Effector memory CD8-positive, alpha-beta T cell (primary cell): Measurements from ENCODE around the gene SHQ1.

ENCODE experiments used
- ATAC-seq: fragments of 150-1000 bp; cut with Tn5 transposase; replicated peaks from 2 replicates; pipeline ENCODE4 v1.10.0; 2021; ENCODE audit warnings: mild to moderate bottlenecking, moderate library complexity
- DNase-seq, 3 experiments: peaks; one replicate each; pipeline ENCODE4 v3.0.0; 2021
- H3K27ac Mint-ChIP-seq, 2 donors: one replicate each; pipeline ENCODE4 v1.8.0; 2022; ENCODE audit warnings: mild to moderate bottlenecking in 2 of 2, mixed read lengths in 2 of 2, moderate library complexity in 2 of 2
- H3K27me3 Mint-ChIP-seq, 2 donors: one replicate each; pipeline ENCODE4 v1.8.0; 2022; ENCODE audit warnings: mixed read lengths in 2 of 2
- H3K36me3 Mint-ChIP-seq: one replicate; pipeline ENCODE4 v1.8.0; 2022; ENCODE audit warnings: mild to moderate bottlenecking, moderate library complexity, mixed read lengths; ENCODE audit not compliant: insufficient read depth
- H3K4me1 Mint-ChIP-seq, 2 donors: one replicate each; pipeline ENCODE4 v1.8.0; 2022; ENCODE audit warnings: low read depth in 2 of 2, mixed read lengths in 2 of 2
- H3K4me3 Mint-ChIP-seq, 2 donors: one replicate each; pipeline ENCODE4 v1.8.0; 2022; ENCODE audit warnings: mild to moderate bottlenecking in 2 of 2, mixed read lengths in 2 of 2, moderate library complexity in 2 of 2
- H3K9me3 Mint-ChIP-seq, 2 donors: one replicate each; pipeline ENCODE4 v1.8.0; 2022; ENCODE audit warnings: mixed read lengths in 2 of 2

SHQ1 gene

GRCh38 chr3:72887705-72888545 is 39.7 kb upstream of the SHQ1 start, which contains the start of gene GXYLT2:
GXYLT2 (plus strand) TSS chr3:72888046; CDS start chr3:72888234, 188 bp downstream.
- H3K27me3 Mint-ChIP-seq: peaks cover 71 to 84% of the 10 kb centered on the region in 2 donors
- H3K4me1 Mint-ChIP-seq: peaks cover 3 to 4% of the 10 kb centered on the region in 2 donors
- peak within 1 kb of the TSS; percentile 60 to 68 for H3K4me3 Mint-ChIP-seq
- ATAC-seq (peak; percentile 81), DNase-seq (no peak)
- no peaks in the 10 kb centered on the region for H3K9me3 Mint-ChIP-seq
- no peak within 1 kb of the TSS for H3K27ac Mint-ChIP-seq
- no peaks in the 10 kb centered on the region for H3K36me3 Mint-ChIP-seq

DNA sequence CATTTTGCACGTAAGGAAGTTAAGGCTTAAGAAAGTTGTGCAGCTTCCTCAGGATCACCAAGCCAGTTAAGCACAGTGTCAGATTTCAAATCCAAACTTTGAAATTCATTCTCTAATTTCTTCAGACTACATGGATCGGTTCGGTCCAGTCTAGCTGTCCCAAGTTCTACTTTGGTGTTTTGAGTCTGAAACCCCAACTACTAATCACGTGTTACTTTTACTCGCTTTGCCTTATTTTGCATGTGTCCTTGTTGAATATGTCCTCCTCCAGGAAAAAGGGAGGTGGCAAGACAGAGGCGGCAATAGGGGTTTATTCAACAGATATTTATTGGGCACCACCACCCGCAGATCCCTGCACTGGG is 39.1 kb upstream of the SHQ1 start:
- no peak for DNase-seq
- Mint-ChIP-seq H3K27ac (no peak overlapping the region), H3K9me3 (no peaks in the 10 kb centered on the region), H3K4me3 (peak overlapping the region; percentile 60 to 68), H3K36me3 (no peaks in the 10 kb centered on the region), H3K4me1 (peaks cover 3 to 4% of the 10 kb centered on the region in 2 donors), H3K27me3 (peaks cover 65 to 80% of the 10 kb centered on the region in 2 donors)
- no peak for ATAC-seq

DNA sequence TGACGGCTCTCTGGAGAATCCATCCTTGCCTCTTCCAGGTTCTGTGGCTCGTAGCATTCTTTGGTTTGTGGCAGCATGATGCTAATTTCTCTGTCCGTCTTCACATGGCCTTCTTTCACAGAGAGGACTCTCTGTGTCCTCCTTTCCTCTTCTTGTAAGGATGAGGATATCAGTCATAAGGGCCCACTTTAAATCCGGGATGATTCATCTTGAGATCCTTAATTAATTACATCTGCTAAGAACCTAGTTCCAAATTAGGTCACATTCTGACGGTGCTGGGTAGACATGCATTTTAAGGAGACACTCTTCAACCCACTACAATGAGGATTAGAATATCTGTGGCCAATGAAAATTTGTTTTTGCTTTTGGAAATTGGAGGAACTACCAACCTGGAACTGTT is 23.9 kb upstream of the SHQ1 start:
- no peak for ATAC-seq
- Mint-ChIP-seq H3K36me3 (no peaks in the 10 kb centered on the region), H3K9me3 (no peaks in the 10 kb centered on the region), H3K4me1 (no peaks in the 10 kb centered on the region), H3K27ac (no peak overlapping the region), H3K27me3 (peaks cover 21 to 42% of the 10 kb centered on the region in 2 donors), H3K4me3 (no peak overlapping the region)
- no peak for DNase-seq

DNA sequence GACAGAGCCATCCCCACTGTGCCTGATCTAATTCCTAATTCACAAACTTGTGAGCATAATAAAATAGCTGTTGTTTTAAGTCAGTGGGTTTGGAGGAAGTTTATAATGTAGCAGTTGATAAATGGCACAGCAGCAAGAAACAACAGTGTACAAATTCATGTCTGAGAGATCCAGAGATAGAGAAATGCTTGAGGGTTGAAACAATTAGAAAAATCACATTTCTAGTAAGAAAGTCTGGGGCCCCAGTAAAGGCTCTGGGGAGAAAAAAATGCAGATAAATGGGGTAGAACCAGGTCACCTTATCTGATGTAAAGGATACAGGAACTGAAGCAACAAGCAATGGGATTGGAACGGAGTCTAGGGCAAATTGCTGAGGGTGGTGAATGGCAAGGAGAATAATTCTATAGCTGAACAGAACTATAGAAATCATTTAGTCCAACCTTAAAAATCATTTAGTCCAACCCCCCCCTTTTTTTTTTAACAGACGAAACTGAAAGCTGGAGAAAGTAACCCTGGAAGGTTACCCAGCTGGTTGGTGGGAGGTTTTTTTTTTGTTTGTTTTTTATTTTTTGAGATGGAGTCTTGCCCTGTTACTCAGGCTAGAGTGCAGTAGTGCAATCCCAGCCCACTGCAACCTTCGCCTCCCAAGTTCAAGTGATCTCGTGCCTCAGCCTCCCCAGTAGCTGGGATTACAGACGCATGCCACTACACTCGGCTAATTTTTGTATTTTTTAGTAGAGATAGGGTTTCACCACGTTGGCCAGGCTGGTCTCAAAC is 14.3 kb upstream of the SHQ1 start:
- no peaks in the 10 kb centered on the region for H3K9me3 Mint-ChIP-seq
- H3K27me3 Mint-ChIP-seq: peaks cover 4 to 8% of the 10 kb centered on the region in 2 donors
- H3K4me1 Mint-ChIP-seq: no peaks in the 10 kb centered on the region
- no peak for DNase-seq
- H3K4me3 Mint-ChIP-seq: no peak overlapping the region
- no peak overlapping the region for H3K27ac Mint-ChIP-seq
- no peak for ATAC-seq
- no peaks in the 10 kb centered on the region for H3K36me3 Mint-ChIP-seq

DNA sequence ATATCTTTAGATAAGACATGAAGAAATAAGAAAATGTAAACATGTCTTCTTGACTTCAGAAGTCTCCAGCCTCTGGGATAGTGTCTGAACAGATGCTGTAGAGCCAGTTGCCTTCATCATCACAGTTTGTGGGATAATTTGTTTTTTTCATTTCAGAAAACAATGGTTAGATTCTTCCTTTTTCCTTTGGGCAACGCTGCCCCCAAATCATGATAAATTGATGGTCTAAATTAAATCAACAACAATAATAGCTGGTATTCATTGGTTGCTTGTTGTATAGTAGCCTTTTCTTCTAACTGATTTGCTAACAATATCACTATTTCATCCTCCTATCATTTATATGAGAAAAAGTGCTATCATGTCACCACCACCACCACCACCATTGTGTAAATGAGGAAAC is 12.6 kb upstream of the SHQ1 start:
- Mint-ChIP-seq H3K36me3 (no peaks in the 10 kb centered on the region), H3K9me3 (no peaks in the 10 kb centered on the region), H3K4me1 (no peaks in the 10 kb centered on the region), H3K4me3 (no peak overlapping the region), H3K27me3 (peaks cover 0 to under 1% of the 10 kb centered on the region in 2 donors), H3K27ac (no peak overlapping the region)
- DNase-seq (no peak), ATAC-seq (no peak)

- DNase-seq (no peak), ATAC-seq (no peak)
- no peaks in the 10 kb centered on the region for H3K4me1 Mint-ChIP-seq
- H3K36me3 Mint-ChIP-seq: no peaks in the 10 kb centered on the region
- no peak overlapping the region for H3K4me3 Mint-ChIP-seq
- H3K9me3 Mint-ChIP-seq: no peaks in the 10 kb centered on the region
- H3K27ac Mint-ChIP-seq: no peak overlapping the region
- peaks cover 6 to 9% of the 10 kb centered on the region in 2 donors for H3K27me3 Mint-ChIP-seq
Measured at GRCh38 chr3:72860053-72860452, 11.8 kb upstream of the SHQ1 start.

DNA sequence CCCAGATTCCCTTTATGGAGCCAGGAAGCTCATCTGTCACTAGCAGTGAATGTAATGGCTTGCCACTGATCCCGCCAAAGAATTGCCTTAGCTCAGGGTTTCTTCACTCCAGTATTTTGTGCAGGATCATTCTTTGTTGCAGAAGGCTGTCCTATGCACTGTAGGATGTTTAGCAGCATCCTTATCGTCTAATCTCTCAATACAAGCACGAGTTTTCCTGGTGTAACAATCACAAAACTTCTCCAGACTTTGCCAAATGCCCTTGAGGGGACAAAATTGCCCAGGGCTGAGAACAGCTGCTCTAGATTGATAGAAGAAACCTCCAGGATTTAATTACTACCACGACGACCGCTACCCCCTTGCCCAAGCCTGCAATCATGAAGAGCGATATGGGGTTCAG is 6.8 kb upstream of the SHQ1 start:
- no peak for ATAC-seq
- Mint-ChIP-seq H3K4me3 (no peak overlapping the region), H3K27me3 (peaks cover 13 to 15% of the 10 kb centered on the region in 2 donors), H3K9me3 (no peaks in the 10 kb centered on the region), H3K27ac (no peak overlapping the region), H3K36me3 (no peaks in the 10 kb centered on the region), H3K4me1 (no peaks in the 10 kb centered on the region)
- DNase-seq: no peak

DNA sequence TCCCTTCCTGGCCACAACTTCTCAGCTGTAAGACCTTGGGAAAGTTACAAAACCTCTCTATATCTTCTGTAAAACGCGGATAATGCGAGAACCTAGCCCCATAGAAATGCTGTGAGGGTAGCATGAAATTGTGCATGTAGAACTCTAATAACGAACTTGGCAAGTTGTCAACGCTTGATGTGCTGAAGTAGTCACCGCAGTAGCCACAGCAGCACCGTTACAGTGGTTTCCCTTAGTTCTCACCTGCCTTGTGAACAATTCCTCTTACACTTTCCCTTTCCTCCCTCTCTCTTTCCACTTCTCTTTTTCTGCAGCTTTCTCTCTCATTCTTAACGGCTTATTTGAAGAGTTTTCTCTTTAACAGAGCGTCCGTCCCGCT is 447 bp upstream of the SHQ1 start:
- Mint-ChIP-seq H3K27ac (peak overlapping the region; percentile 78 to 80), H3K4me3 (peak overlapping the region; percentile 91 to 99), H3K27me3 (no peaks in the 10 kb centered on the region), H3K9me3 (no peaks in the 10 kb centered on the region), H3K4me1 (peaks cover 30 to 43% of the 10 kb centered on the region in 2 donors), H3K36me3 (peaks cover 2% of the 10 kb centered on the region)
- ATAC-seq (peak; percentile 57), DNase-seq (peak in 1 of 3 experiments; percentile 24)

GRCh38 chr3:72847282-72847681 is 963 bp downstream of the SHQ1 start:
- Mint-ChIP-seq H3K4me3 (peak overlapping the region; percentile 91 to 99), H3K27me3 (no peaks in the 10 kb centered on the region), H3K36me3 (peaks cover 12% of the 10 kb centered on the region), H3K9me3 (no peaks in the 10 kb centered on the region), H3K4me1 (peaks cover 30 to 43% of the 10 kb centered on the region in 2 donors), H3K27ac (peak overlapping the region; percentile 78 to 80)
- no peak for DNase-seq
- ATAC-seq: no peak

DNA sequence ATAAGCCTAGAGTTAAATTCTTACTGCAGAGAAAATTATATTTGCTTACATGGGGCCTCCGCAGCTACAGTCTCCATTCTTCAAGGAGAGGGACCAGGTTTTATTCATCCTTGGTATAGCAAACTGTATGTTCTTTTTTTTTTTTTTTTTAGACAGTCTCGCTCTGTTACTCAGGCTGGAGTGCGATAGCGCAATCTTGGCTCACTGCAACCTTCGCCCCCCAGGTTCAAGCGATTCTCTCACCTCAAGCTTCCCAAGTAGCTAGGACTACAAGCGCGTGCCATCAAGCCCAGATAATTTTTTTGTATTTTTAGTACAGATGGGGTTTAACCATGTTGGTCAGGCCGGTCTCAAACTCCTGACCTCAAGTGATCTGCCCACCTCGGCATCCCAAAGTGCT is 2.1 kb downstream of the SHQ1 start:
- ATAC-seq (no peak), DNase-seq (no peak)
- Mint-ChIP-seq H3K36me3 (peaks cover 18% of the 10 kb centered on the region), H3K4me1 (peaks cover 31 to 43% of the 10 kb centered on the region in 2 donors), H3K4me3 (no peak overlapping the region), H3K9me3 (no peaks in the 10 kb centered on the region), H3K27ac (no peak overlapping the region), H3K27me3 (no peaks in the 10 kb centered on the region)

DNA sequence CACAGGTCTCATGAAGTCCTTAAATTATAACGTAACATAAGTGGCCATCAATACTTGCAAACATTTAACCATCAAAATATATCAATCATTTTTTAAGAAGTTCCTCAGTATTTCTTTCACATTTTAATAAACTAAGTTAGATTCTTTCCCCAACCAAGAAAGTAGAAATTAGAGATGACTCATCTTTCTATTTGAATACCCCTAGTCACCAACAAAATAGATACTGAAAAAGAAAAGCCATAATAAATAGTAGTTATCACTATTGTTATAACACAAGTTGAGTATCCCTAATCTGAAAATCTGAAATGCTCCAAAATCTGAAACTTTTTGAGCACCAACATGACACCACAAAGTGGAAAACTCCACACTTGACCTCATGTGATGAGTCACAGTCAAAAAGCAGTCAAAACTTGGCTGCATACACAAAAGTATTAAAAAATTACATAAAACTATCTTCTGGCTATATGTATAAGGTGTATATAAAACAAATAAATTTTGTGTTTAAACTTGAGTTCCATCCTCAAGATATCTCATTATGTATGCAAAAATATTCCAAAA is 3.7 kb downstream of the SHQ1 start:
- no peak for ATAC-seq
- H3K4me1 Mint-ChIP-seq: peaks cover 30 to 43% of the 10 kb centered on the region in 2 donors
- no peak overlapping the region for H3K4me3 Mint-ChIP-seq
- H3K9me3 Mint-ChIP-seq: no peaks in the 10 kb centered on the region
- H3K27ac Mint-ChIP-seq: no peak overlapping the region
- no peak for DNase-seq
- H3K36me3 Mint-ChIP-seq: peaks cover 33% of the 10 kb centered on the region
- no peaks in the 10 kb centered on the region for H3K27me3 Mint-ChIP-seq

GRCh38 chr3:72839057-72839456 is 9.2 kb downstream of the SHQ1 start:
- peaks cover 7 to 8% of the 10 kb centered on the region in 2 donors for H3K4me1 Mint-ChIP-seq
- DNase-seq (no peak), ATAC-seq (no peak)
- H3K27ac Mint-ChIP-seq: no peak overlapping the region
- H3K27me3 Mint-ChIP-seq: no peaks in the 10 kb centered on the region
- peaks cover 55% of the 10 kb centered on the region for H3K36me3 Mint-ChIP-seq
- H3K9me3 Mint-ChIP-seq: no peaks in the 10 kb centered on the region
- no peak overlapping the region for H3K4me3 Mint-ChIP-seq

GRCh38 chr3:72836923-72837322 is 11.3 kb downstream of the SHQ1 start:
- ATAC-seq (no peak), DNase-seq (no peak)
- H3K9me3 Mint-ChIP-seq: no peaks in the 10 kb centered on the region
- H3K27me3 Mint-ChIP-seq: no peaks in the 10 kb centered on the region
- H3K4me3 Mint-ChIP-seq: no peak overlapping the region
- H3K4me1 Mint-ChIP-seq: peaks cover 4 to 7% of the 10 kb centered on the region in 2 donors
- H3K36me3 Mint-ChIP-seq: peaks cover 43% of the 10 kb centered on the region
- H3K27ac Mint-ChIP-seq: peak overlapping the region in 1 of 2 donors; percentile 55
